Activated T-helper 2 cell treated with anti-CD3 and anti-CD28 coated beads, Interferon-gamma antibody, Interleukin-2, Interleukin-4, amounts not matched to agents 10 μg/mL and 5 μg/mL and 100 μg/mL, durations not matched to agents 14 hours and 24 hours and 36 hours (primary cell): ENCODE measurements around the gene SPI1. TPM values are rescaled to one million over a fixed set of nuclear protein-coding genes. Genes with fewer than 3 reads are reported as not detected.
"Not testable (repeated sequence)": the region's sequence is repeated elsewhere in the genome, so short reads cannot be mapped to it uniquely, and the experiment has no call there.

Experiments used
- DNase-seq: peaks from one replicate; pipeline ENCODE4 v3.0.0; 2021; ENCODE audit warnings: low spot score
- H3K27ac Mint-ChIP-seq: one replicate; pipeline ENCODE4 v1.8.0; 2021; ENCODE audit warnings: mixed read lengths
- H3K27me3 Mint-ChIP-seq: one replicate; pipeline ENCODE4 v1.8.0; 2021; ENCODE audit warnings: low read depth, mixed read lengths
- H3K36me3 Mint-ChIP-seq: one replicate; pipeline ENCODE4 v1.8.0; 2021; ENCODE audit warnings: low read depth, mixed read lengths
- H3K4me1 Mint-ChIP-seq: one replicate; pipeline ENCODE4 v1.8.0; 2021; ENCODE audit warnings: low read depth, mixed read lengths
- H3K4me3 Mint-ChIP-seq: one replicate; pipeline ENCODE4 v1.8.0; 2021; ENCODE audit warnings: low read depth, mild to moderate bottlenecking, moderate library complexity, mixed read lengths
- H3K9me3 Mint-ChIP-seq: one replicate; pipeline ENCODE4 v1.8.0; 2021; ENCODE audit warnings: mixed read lengths
- intact Hi-C: fragments of 100-400 bp; cut with micrococcal nuclease; formaldehyde crosslinking; loops from one replicate; pipeline ENCODE4 v1.15.1; 2023
- total RNA-seq: library from RNA; stranded (reverse); gene quantifications from 2 replicates; pipeline ENCODE4 v1.2.3, GENCODE V29; 2022

Gene SPI1
- total RNA-seq, 1 donor from 2014 or later: 0.11 TPM

DNA sequence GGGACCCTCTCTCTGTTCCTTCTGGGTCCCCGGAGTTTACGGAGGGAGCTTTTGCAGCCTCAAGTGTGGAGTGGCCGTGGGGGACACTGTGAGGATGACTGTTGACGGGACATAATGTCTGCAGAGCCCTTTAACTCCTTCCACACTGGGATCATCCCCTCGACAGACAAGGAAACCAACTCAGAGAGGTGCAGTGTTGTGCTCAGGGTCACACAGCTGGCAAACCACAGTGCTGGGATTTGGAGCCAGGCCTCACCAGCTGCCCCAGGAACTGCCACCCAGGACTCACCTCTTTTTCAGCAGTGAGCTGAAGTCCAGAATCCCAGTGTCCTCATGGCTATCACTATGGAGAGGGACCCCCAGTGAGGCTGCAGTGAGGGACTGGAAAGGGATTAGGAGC is 31.2 kb downstream of the SPI1 start:
- Mint-ChIP-seq H3K27me3 (no peaks in the 10 kb centered on the region), H3K27ac (no peak overlapping the region), H3K4me3 (no peak overlapping the region), H3K9me3 (no peaks in the 10 kb centered on the region), H3K36me3 (no peaks in the 10 kb centered on the region), H3K4me1 (no peaks in the 10 kb centered on the region)
- intact Hi-C loops: no loop called here
- DNase-seq: no peak

DNA sequence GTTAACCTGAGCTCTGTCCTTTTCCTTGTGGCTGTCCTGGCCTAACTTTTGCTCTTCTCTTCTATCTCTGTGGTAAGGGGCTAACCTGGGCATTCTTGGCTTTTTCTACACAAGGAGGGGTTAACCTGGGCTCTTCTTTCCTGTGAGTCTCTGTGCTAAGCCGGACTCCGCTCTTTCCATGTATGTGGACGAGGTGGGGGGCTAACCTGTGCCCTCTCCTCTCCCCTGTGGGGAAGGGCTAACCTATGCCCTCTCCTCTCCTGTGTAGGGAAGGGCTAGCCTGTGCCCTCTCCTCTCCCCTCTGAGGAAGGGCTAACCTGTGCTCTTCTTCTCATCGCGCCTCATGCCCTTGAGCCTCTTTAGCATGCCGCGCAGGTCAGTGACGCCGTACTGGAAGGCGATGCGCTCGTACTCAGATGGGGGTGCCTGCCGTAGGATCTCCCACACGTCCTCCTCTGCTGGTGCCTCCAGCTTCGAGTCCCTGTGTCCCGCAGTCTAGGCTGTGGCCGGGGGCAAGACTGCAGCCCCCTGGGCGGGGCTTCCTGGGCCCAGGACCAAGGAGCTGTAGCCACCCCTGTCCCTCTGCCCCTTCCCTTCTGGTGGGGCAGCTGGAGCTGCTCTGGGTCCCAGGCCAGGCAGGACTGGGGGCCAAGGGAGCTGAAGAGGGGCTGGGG is 32.3 kb downstream of the SPI1 start:
- DNase-seq: no peak
- intact Hi-C loops: no loop called here
- Mint-ChIP-seq H3K27me3 (no peaks in the 10 kb centered on the region), H3K4me3 (no peak overlapping the region), H3K36me3 (no peaks in the 10 kb centered on the region), H3K4me1 (no peaks in the 10 kb centered on the region), H3K27ac (no peak overlapping the region), H3K9me3 (no peaks in the 10 kb centered on the region)

DNA sequence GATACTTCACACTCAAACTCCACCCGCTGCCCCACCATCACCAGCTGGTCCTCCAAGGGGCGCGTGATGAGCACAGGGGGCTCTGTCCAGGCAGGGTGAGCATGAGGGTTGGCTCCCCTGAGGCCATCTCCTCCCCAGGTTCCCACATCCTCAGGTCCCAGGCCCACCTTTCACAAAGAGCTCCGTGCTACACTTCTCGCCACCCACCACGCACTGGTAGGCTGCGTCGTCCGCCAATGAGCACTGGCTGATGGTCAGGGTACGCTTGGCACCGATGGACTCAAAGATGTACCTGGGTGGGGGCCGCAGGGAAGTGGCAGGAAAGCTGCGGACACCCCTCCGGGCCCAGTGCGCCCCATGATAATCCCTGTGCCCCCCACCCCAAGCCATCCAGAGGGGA is 35.5 kb downstream of the SPI1 start:
- Mint-ChIP-seq H3K9me3 (no peaks in the 10 kb centered on the region), H3K27ac (no peak overlapping the region), H3K4me3 (no peak overlapping the region), H3K27me3 (no peaks in the 10 kb centered on the region), H3K36me3 (no peaks in the 10 kb centered on the region), H3K4me1 (no peaks in the 10 kb centered on the region)
- no peak for DNase-seq
- intact Hi-C loops: no loop called here

DNA sequence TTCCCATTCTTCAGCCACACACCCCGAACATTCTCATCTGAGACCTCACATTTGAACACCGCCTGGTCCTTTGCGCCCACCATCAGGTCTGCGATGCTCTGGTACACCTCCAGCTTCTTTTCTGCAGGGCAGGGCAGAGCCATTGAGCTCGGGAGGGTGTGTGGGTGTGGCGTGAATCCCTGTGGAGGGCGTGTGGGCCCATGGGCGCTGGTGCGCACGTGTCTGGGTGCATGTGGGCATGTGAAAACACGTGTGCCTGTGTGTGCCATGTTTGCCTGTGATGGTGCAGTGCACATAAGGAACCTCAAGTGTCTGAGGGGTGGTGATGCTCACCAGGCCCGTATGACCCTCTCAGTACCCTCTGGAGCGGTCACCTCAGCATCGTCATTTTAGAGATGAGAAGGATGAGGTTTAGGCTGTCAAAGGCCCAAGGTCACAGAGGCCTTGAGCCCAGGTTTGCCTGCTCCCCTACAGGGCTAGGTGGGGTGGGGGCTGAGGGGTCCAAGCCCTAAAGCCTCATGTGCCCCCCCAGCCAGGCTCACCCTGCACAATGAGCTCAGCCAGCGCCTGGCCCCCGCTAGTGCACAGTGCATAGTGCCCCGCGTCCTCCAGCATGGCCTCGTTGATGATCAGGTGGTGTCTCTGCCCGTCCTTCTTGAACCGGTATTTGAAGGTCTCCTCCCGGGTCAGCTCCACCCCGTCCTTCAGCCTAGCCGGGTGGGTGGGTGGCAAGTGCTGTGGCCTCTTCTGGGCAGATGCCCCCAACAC is 36.1 kb downstream of the SPI1 start:
- H3K36me3 Mint-ChIP-seq: no peaks in the 10 kb centered on the region
- H3K9me3 Mint-ChIP-seq: no peaks in the 10 kb centered on the region
- H3K4me3 Mint-ChIP-seq: no peak overlapping the region
- intact Hi-C loops: no loop called here
- H3K27me3 Mint-ChIP-seq: no peaks in the 10 kb centered on the region
- H3K27ac Mint-ChIP-seq: no peak overlapping the region
- no peak for DNase-seq
- no peaks in the 10 kb centered on the region for H3K4me1 Mint-ChIP-seq

DNA sequence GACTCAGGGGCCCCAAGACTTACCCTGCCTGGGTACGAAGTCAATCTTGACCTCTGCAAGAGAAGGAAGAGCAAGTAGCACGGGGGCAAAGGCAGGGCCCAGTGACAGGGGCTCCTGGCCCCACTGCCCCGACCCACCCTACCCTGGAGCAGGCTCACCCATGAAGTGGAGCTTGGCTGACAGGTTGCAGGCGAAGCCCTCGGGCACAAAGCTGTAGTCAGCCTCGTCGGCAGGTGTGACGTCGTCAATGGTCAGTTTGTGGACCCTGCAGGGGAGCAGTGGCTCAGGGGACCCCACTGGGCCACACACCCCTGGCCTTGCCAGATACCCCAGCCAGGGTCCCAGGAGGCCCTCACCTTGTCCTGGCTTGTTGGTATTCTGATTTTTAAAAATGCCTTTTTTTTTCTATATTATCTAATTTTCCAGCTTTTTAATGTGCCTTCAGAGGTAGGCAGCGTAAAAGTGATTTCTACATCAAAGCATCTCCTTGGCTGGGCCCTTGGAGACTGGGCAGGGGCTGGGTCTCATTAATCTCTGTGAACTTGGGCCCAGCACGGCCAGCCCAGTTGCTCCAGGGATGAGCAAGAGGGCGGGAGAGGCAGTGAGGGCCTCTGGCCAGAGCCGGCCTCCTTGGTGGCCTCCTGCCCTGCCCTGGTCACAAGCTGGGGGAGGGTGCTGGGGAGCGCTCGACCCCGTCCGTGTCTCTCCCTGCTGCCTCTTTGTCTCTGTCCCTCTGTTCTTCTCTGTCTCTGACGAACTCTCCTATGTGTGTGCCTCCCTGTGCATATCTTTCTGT is 37.2 kb downstream of the SPI1 start:
- Mint-ChIP-seq H3K27me3 (no peaks in the 10 kb centered on the region), H3K9me3 (no peaks in the 10 kb centered on the region), H3K36me3 (no peaks in the 10 kb centered on the region), H3K4me3 (no peak overlapping the region), H3K4me1 (no peaks in the 10 kb centered on the region), H3K27ac (no peak overlapping the region)
- intact Hi-C loops: no loop called here
- DNase-seq: no peak

DNA sequence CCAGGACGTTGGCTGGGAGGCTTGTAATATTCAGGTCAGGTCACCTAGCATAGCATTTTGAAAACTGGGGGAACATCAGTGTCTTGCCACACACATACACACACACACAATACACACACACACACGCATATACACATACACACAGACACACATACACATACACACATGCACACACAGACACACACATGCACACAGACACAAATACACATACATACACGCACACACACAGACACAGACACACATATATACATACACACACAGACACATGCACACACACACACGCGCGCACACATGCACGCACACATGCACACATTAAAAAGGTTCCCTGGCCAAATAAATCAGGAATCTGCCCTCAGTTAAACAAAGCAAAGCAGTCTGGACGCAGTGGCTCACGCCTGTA is 38.3 kb downstream of the SPI1 start:
- H3K27ac Mint-ChIP-seq: no peak overlapping the region
- intact Hi-C loops: no loop called here
- no peaks in the 10 kb centered on the region for H3K9me3 Mint-ChIP-seq
- H3K36me3 Mint-ChIP-seq: no peaks in the 10 kb centered on the region
- no peaks in the 10 kb centered on the region for H3K4me1 Mint-ChIP-seq
- H3K4me3 Mint-ChIP-seq: no peak overlapping the region
- H3K27me3 Mint-ChIP-seq: no peaks in the 10 kb centered on the region
- no peak for DNase-seq

DNA sequence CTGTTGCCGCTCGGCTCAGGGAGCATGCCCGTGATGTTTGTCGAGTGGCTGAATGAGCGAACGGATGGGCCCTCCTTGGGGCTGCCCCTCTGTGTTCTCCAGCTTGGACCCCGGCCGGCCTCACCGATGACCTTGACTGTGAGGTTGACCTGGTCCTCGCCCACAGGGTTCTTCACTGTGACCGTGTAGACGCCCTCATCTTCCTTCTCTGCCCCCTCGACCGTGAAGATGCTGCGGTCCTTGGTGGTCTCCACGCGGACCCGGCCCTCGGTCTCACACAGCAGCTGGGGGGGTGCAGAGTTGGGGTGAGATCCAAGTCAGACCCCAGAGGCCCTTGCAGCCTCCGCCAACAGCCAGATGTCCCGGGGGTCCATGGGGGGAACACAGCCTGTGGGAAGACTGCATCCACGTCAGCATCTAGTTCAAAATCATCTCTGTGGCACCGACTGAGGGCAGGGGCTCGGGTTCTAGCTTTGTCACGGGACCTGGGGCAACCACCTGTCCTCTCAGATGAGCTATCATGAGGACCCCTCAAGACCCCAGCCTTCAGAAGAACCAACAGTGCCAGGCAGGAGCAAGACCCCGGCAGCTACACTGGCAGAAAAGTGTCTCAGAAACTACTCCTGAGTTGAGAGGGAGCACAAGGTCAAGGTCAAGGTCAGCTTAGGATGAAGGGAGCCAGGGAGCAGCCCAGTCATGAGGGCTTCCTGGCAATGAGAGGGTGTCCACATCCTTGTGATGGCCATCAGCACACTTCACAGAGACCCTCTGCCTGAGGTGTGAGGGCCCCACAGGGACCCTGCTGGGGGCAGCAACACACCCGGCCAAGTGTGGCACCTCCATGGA is 39.7 kb downstream of the SPI1 start:
- Mint-ChIP-seq H3K27ac (no peak overlapping the region), H3K4me1 (no peaks in the 10 kb centered on the region), H3K9me3 (no peaks in the 10 kb centered on the region), H3K36me3 (no peaks in the 10 kb centered on the region), H3K4me3 (no peak overlapping the region), H3K27me3 (no peaks in the 10 kb centered on the region)
- intact Hi-C loops: no loop called here
- no peak for DNase-seq

DNA sequence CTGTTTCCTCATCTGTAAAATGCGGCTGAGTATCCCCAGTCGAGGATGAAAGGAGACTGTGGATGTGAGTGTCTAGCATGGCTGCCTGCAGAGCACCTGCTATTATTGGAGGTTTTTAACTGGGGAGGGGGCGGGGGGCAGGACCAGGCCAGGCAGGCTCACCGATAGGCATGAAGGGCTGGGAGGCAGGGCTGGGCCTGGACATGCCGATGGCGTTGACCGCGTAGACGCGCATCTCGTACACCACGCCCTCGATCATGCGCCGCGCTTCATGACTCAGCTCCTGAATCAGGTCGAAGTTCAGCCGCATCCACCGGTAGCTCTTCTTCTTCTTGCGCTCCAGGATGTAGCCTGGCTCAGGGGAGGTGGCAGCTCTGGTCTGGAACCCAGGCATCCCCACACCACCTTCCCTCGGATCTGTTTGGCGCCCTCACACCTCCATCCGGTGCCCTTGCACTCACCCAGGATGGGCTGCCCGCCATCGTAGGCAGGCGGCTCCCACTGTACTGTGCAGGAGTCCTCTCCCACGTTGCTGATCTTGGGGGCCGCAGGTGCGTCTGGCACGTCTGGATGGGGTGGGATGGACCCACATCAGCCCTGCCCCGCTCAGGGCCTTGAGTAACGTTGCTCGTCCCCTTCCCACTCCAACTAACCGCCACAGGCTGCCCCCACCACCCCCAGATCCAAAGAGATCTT is 41.0 kb downstream of the SPI1 start:
- no peaks in the 10 kb centered on the region for H3K27me3 Mint-ChIP-seq
- intact Hi-C loops: no loop called here
- no peaks in the 10 kb centered on the region for H3K4me1 Mint-ChIP-seq
- DNase-seq: no peak
- no peak overlapping the region for H3K27ac Mint-ChIP-seq
- no peak overlapping the region for H3K4me3 Mint-ChIP-seq
- H3K36me3 Mint-ChIP-seq: no peaks in the 10 kb centered on the region
- H3K9me3 Mint-ChIP-seq: no peaks in the 10 kb centered on the region

DNA sequence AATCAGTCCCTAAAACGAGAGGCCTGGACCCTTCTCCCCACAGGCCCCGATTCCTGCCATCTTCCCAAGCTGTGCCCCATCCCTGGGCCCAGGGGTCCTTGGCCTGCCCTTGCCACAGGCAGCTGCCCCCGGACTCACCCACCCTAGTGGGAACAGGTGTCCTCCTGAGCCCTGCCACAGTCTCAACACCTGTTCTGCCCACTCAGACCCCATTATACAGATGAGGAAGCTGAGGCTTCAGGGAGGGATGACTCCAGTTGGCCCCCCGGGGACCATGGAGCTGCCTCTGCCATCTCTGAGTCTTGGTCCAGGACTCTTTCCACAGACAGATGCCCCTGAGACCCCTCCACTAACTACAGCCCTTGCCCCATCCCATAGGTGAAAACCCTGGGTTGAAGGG is 41.8 kb downstream of the SPI1 start:
- intact Hi-C loops: no loop called here
- Mint-ChIP-seq H3K9me3 (no peaks in the 10 kb centered on the region), H3K27me3 (no peaks in the 10 kb centered on the region), H3K36me3 (no peaks in the 10 kb centered on the region), H3K27ac (no peak overlapping the region), H3K4me3 (no peak overlapping the region), H3K4me1 (no peaks in the 10 kb centered on the region)
- DNase-seq: no peak

DNA sequence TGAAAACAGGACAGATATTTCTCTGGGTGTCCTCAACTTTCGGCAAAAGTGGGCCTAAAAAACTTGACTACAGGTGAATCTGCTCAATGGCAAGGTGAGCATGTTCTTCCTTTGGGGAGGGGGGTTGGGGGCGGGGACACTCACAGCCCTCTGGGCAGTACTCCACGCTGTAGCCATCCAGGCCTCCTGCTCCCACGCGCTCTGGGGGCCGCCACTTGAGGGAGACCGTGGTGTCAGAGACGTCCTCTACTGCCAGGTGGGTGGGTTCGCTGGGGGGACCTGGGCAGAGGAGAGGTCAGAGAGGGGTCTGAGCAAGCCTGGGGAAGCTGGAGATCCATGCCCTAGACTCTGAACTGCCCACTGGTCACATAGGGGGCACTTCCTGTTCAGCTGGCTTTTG is 42.6 kb downstream of the SPI1 start:
- H3K4me3 Mint-ChIP-seq: no peak overlapping the region
- H3K9me3 Mint-ChIP-seq: no peaks in the 10 kb centered on the region
- no peaks in the 10 kb centered on the region for H3K36me3 Mint-ChIP-seq
- no peak for DNase-seq
- no peaks in the 10 kb centered on the region for H3K27me3 Mint-ChIP-seq
- H3K27ac Mint-ChIP-seq: no peak overlapping the region
- intact Hi-C loops: no loop called here
- H3K4me1 Mint-ChIP-seq: no peaks in the 10 kb centered on the region

DNA sequence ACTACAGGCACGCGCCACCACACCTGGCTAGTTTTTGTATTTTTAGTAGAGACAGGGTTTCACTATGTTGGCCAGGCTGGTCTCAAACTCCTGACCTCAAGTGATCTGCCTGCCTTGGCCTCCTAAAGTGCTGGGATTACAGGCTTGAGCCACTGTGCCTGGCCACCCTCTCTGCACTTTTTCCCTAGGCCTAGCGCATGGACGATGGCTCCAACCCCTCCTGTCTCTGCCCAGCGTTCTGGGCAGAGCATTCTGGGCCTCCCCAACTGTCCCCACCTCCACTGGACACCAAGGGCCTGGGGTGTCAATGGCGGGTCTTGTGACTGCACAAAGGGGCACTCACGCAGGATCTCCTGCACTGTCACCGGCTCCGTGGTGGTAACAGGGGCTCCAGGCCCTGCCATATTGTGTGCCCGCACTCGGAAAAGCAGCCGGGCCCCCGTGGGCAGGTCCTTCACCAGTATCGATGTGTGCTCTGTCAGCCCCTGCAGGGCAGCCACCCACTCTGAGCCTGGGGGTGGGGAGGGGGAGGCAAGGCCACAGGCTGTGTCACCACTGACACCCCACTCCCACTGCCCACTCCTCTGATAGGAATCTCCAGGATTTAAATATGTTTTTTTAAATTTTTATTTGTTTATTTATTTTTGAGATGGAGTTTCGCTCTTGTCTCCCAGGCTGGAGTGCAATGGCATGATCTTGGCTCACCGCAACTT is 43.5 kb downstream of the SPI1 start:
- H3K27ac Mint-ChIP-seq, H3K4me3 Mint-ChIP-seq, intact Hi-C loops, H3K27me3 Mint-ChIP-seq, H3K4me1 Mint-ChIP-seq, H3K9me3 Mint-ChIP-seq, H3K36me3 Mint-ChIP-seq, DNase-seq: not testable (repeated sequence)
